Dermis blood vessel endothelial cell (primary cell): Measurements from ENCODE around the gene KRAS. TPM values are rescaled to one million over a fixed set of nuclear protein-coding genes. Genes with fewer than 3 reads are reported as not detected.
"Not testable (repeated sequence)": the region's sequence is repeated elsewhere in the genome, so short reads cannot be mapped to it uniquely, and the experiment has no call there.

Experiments
- DNase-seq: peaks from one replicate; pipeline ENCODE4 v3.0.0; 2010
- total RNA-seq: library from RNA; depleted of rRNA; stranded (reverse); fragments of >200 nt; gene quantifications from 2 replicates; pipeline ENCODE4 v1.2.3, GENCODE V29; 2014

The KRAS gene
- total RNA-seq, result 25.7 and 41.8 TPM in 2 replicates

GRCh38 chr12:25250744-25251730, at the start of gene KRAS:
KRAS (minus strand) TSS chr12:25250929.
- DNase-seq, result peak; percentile 98

GRCh38 chr12:25296381-25296780, 45.7 kb upstream of the KRAS start:
- no peak for DNase-seq

- DNase-seq, result no peak
Measured at GRCh38 chr12:25295361-25295760, 44.6 kb upstream of the KRAS start.

GRCh38 chr12:25293653-25294052, 42.9 kb upstream of the KRAS start:
- DNase-seq, result no peak

GRCh38 chr12:25292810-25293221, 42.1 kb upstream of the KRAS start:
- not testable (repeated sequence) for DNase-seq

GRCh38 chr12:25287610-25288009, 36.9 kb upstream of the KRAS start:
- DNase-seq, result no peak

GRCh38 chr12:25286837-25287236, 36.1 kb upstream of the KRAS start:
- no peak for DNase-seq

- DNase-seq, result no peak
Measured at GRCh38 chr12:25284024-25284423, 33.3 kb upstream of the KRAS start.

- no peak for DNase-seq
Measured at GRCh38 chr12:25283006-25283405, 32.3 kb upstream of the KRAS start.

- DNase-seq, result no peak
Measured at GRCh38 chr12:25280082-25280481, 29.4 kb upstream of the KRAS start.

GRCh38 chr12:25278269-25278668, 27.5 kb upstream of the KRAS start:
- DNase-seq, result no peak

- peak; percentile 77 for DNase-seq
Measured at GRCh38 chr12:25276199-25276937, 25.6 kb upstream of the KRAS start.

GRCh38 chr12:25271486-25272098, 20.9 kb upstream of the KRAS start:
- no peak for DNase-seq

- no peak for DNase-seq
Measured at GRCh38 chr12:25269701-25270100, 19.0 kb upstream of the KRAS start.

- DNase-seq, result no peak
Measured at GRCh38 chr12:25266497-25266896, 15.8 kb upstream of the KRAS start.

- DNase-seq, result no peak
Measured at GRCh38 chr12:25264862-25265261, 14.1 kb upstream of the KRAS start.

- DNase-seq, result no peak
Measured at GRCh38 chr12:25264114-25264513, 13.4 kb upstream of the KRAS start.

- DNase-seq, result no peak
Measured at GRCh38 chr12:25263594-25263993, 12.9 kb upstream of the KRAS start.

GRCh38 chr12:25262389-25263074, 11.8 kb upstream of the KRAS start:
- DNase-seq, result no peak

GRCh38 chr12:25257590-25258324, 7.0 kb upstream of the KRAS start:
- no peak for DNase-seq

GRCh38 chr12:25256826-25257225, 6.1 kb upstream of the KRAS start:
- no peak for DNase-seq

- DNase-seq, result no peak
Measured at GRCh38 chr12:25256005-25256404, 5.3 kb upstream of the KRAS start.
